ENCODE measurements around the gene PEX7. TPM values are rescaled to one million over a fixed set of nuclear protein-coding genes. Genes with fewer than 3 reads are reported as not detected.

PEX7 gene
- total and polyA plus RNA-seq, 2 of the 8 experiments (the other 6 are each of a cell fraction or from before 2014, with no cell fraction given), result 6.4 to 11.0 TPM

GRCh38 chr6:136890986-136891385 is 68.6 kb downstream of the PEX7 start:
- Histone ChIP-seq H2BK12ac (ENCODE audit: low read depth, low read length) (no peak overlapping the region), H4K20me1 (replicated peaks in 1 of 2; ENCODE audit: control insufficient read depth in 1 of 2, insufficient read depth in 2 of 2, low read length in 2 of 2) (no peaks in the 10 kb centered on the region), H2AFZ (ENCODE audit: low read length) (no peak overlapping the region), H4K91ac (replicated peaks; ENCODE audit: insufficient read length, low read length) (no peak overlapping the region), H3K23ac (ENCODE audit: insufficient read length) (no peak overlapping the region), H3K4me3 (ENCODE audit: extremely low read depth in 1 of 4, insufficient read depth in 2 of 4, low read depth in 3 of 4, low read length in 4 of 4) (no peak overlapping the region), H3K36me3 (ENCODE audit: control insufficient read depth in 2 of 4, insufficient read depth in 4 of 4, low read length in 3 of 4) (no peaks in the 10 kb centered on the region), H2BK15ac (ENCODE audit: low read length) (no peak overlapping the region), H2BK5ac (ENCODE audit: low read depth, low read length) (no peak overlapping the region), H3K18ac (ENCODE audit: extremely low read depth, low read length) (no peak overlapping the region), H3K79me1 (ENCODE audit: low read depth, low read length) (no peaks in the 10 kb centered on the region; the same call in 1 of the 2 replicates), H3K14ac (ENCODE audit: insufficient read length) (no peak overlapping the region), H3K4me1 (replicated peaks in 1 of 4; ENCODE audit: control insufficient read depth in 3 of 4, insufficient read depth in 4 of 4, low read length in 3 of 4) (no peaks in the 10 kb centered on the region), H3K79me2 (ENCODE audit: control insufficient read depth in 1 of 2, insufficient read depth in 2 of 2, low read length in 2 of 2) (no peaks in the 10 kb centered on the region), H2BK20ac (ENCODE audit: low read length) (no peak overlapping the region), H3K9me3 (ENCODE audit: insufficient read depth in 2 of 2, low read depth in 1 of 2, low read length in 1 of 2) (no peaks in the 10 kb centered on the region), H3K23me2 (ENCODE audit: low read depth, low read length) (no peaks in the 10 kb centered on the region), H3K4me2 (ENCODE audit: insufficient read depth in 1 of 2, low read depth in 2 of 2, low read length in 2 of 2) (no peak overlapping the region), H2AK5ac (ENCODE audit: low read depth, low read length) (no peak overlapping the region), H4K8ac (ENCODE audit: extremely low read depth, insufficient read depth, low read length) (no peak overlapping the region), H3K56ac (replicated peaks; ENCODE audit: insufficient read length, low read depth, low read length) (no peak overlapping the region), H3K9ac (replicated peaks in 1 of 4; ENCODE audit: extremely low read depth in 1 of 4, low read depth in 3 of 4, low read length in 3 of 4) (no peak overlapping the region), H3K27ac (ENCODE audit: low read depth, low read length) (no peak overlapping the region), H4K5ac (ENCODE audit: insufficient read length, low read depth, low read length) (no peak overlapping the region), H3K27me3 (replicated peaks in 1 of 4; ENCODE audit: control insufficient read depth in 3 of 4, extremely low read depth in 1 of 4, insufficient read depth in 3 of 4, low read length in 3 of 4) (peaks cover 0 to 1% (median 0%) of the 10 kb centered on the region in 4 experiments; a peak in 1 of 7 replicates), H2BK120ac (replicated peaks; ENCODE audit: low read depth, low read length) (no peak overlapping the region), H3K4ac (replicated peaks; ENCODE audit: insufficient read length, low read depth, low read length) (no peak overlapping the region)
- no peak for TF ChIP-seq USF2 (IDR thresholded peaks at IDR 0.05; ENCODE audit: low read length)
- no peak for TF ChIP-seq POLR2A (IDR thresholded peaks at IDR 0.05; ENCODE audit: control extremely low read depth in 1 of 2, low read depth in 2 of 2, low read length in 2 of 2)
- no peak for TF ChIP-seq KDM5A (IDR thresholded peaks at IDR 0.05; ENCODE audit: low read length)
- TF ChIP-seq E2F6 (IDR thresholded peaks at IDR 0.05), result no peak
- no peak for TF ChIP-seq EGR1 (IDR thresholded peaks at IDR 0.05; ENCODE audit: borderline replicate concordance, low read depth, low read length)
- TF ChIP-seq HDAC6 (IDR thresholded peaks at IDR 0.05; ENCODE audit: low read depth, low read length), result no peak
- TF ChIP-seq BCL11A (IDR thresholded peaks at IDR 0.05; ENCODE audit: low read depth in 2 of 2, low read length in 2 of 2), result no peak
- TF ChIP-seq TBP (IDR thresholded peaks at IDR 0.05; ENCODE audit: low read depth, low read length), result no peak
- no peak for TF ChIP-seq EP300 (IDR thresholded peaks at IDR 0.05; ENCODE audit: borderline replicate concordance in 1 of 2, low read depth in 2 of 2, low read length in 2 of 2)
- TF ChIP-seq, protein P1, sequence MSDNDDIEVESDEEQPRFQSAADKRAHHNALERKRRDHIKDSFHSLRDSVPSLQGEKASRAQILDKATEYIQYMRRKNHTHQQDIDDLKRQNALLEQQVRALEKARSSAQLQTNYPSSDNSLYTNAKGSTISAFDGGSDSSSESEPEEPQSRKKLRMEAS (IDR thresholded peaks at IDR 0.05), result no peak
- no peak for TF ChIP-seq SP2 (IDR thresholded peaks at IDR 0.05; ENCODE audit: low read length)
- TF ChIP-seq JUND (IDR thresholded peaks at IDR 0.05; ENCODE audit: low read length), result no peak
- 89% methylated on average over 3 of the region's 3 CpGs; no CpG with 5 or more reads in 1 of the 2 experiments for WGBS, 2 experiments (ENCODE audit: extremely low coverage in 1 of 2, insufficient coverage in 1 of 2, insufficient read length in 1 of 2, insufficient replicate concordance in 2 of 2, low coverage in 1 of 2, low lambda C conversion rate in 2 of 2, missing lambda C conversion rate in 1 of 2)
- ChIA-PET CTCF (ENCODE audit: partially characterized antibody) (interaction anchor here (1.1 kb wide), 1 partner anchor 123 kb away, joined by 3 read pairs; no protein-coding TSS in a partner anchor), POLR2A (ENCODE audit: partially characterized antibody) (interaction anchor here (1.1 kb wide), 1 partner anchor 16 kb away, joined by 4 read pairs; no protein-coding TSS in a partner anchor)
- no peak for DNase-seq (ENCODE audit: low read depth in 1 of 2, low spot score in 2 of 2)
- no peak for FAIRE-seq

Measured in H1 (cell line).